GM18907 (cell line): ENCODE measurements around the gene SHLD2.
"Not testable (repeated sequence)": the region's sequence is repeated elsewhere in the genome, so short reads cannot be mapped to it uniquely, and the experiment has no call there.

ENCODE experiments used
- ATAC-seq: cut with Tn5 transposase; IDR thresholded peaks from one replicate; pipeline ENCODE4 v1.9.1; 2021; ENCODE audit warnings: mild to moderate bottlenecking, moderate library complexity; ENCODE audit not compliant: unreplicated experiment

Gene SHLD2

GRCh38 chr10:87210309-87210708 is 115.3 kb downstream of the SHLD2 start:
- not testable (repeated sequence) for ATAC-seq

- ATAC-seq: not testable (repeated sequence)
Measured at GRCh38 chr10:87211848-87212247, 116.8 kb downstream of the SHLD2 start.

GRCh38 chr10:87213150-87213765 is 118.3 kb downstream of the SHLD2 start:
- ATAC-seq: not testable (repeated sequence)

- ATAC-seq: not testable (repeated sequence)
Measured at GRCh38 chr10:87213806-87214205, 118.8 kb downstream of the SHLD2 start.

- not testable (repeated sequence) for ATAC-seq
Measured at GRCh38 chr10:87216120-87216519, 121.1 kb downstream of the SHLD2 start.

GRCh38 chr10:87219370-87219769 is 124.4 kb downstream of the SHLD2 start:
- not testable (repeated sequence) for ATAC-seq

- not testable (repeated sequence) for ATAC-seq
Measured at GRCh38 chr10:87222789-87223188, 127.8 kb downstream of the SHLD2 start.

GRCh38 chr10:87225148-87225547 is 130.1 kb downstream of the SHLD2 start, which contains the start of gene NUTM2A:
Gene NUTM2A, plus strand, starts transcription at chr10:87225448. Its CDS starts 383 bp downstream, at chr10:87225831.
- not testable (repeated sequence) for ATAC-seq

GRCh38 chr10:87228247-87228646 is 133.2 kb downstream of the SHLD2 start:
- not testable (repeated sequence) for ATAC-seq

- ATAC-seq: not testable (repeated sequence)
Measured at GRCh38 chr10:87229211-87229610, 134.2 kb downstream of the SHLD2 start.

GRCh38 chr10:87234854-87235253 is 139.8 kb downstream of the SHLD2 start:
- not testable (repeated sequence) for ATAC-seq

- ATAC-seq: not testable (repeated sequence)
Measured at GRCh38 chr10:87237244-87237643, 142.2 kb downstream of the SHLD2 start.

- ATAC-seq: not testable (repeated sequence)
Measured at GRCh38 chr10:87239346-87239808, 144.4 kb downstream of the SHLD2 start.
